ENCODE data around the gene DYRK2.

- TF ChIP-seq CTCF (IDR thresholded peaks at IDR 0.05) = no peak
- no peak for TF ChIP-seq POLR2A (IDR thresholded peaks at IDR 0.05)
Observed at GRCh38 chr12:67645601-67646000, 2.9 kb upstream of the DYRK2 start.
